HepG2 (cell line): Measurements from ENCODE around the gene DYNC2I2. TPM values are rescaled to one million over a fixed set of nuclear protein-coding genes. Genes with fewer than 3 reads are reported as not detected.
A peak's percentile ranks its signal among the peaks of the same experiment; 100 is the strongest.

Experiments
- BORCS8-MEF2B ChIP-seq: sonication (generic); formaldehyde crosslinking; IDR thresholded peaks from 2 replicates; pipeline ENCODE4 v1.8.0; 2022; ENCODE audit warnings: mild to moderate bottlenecking, missing genetic modification reagents
- CENPX ChIP-seq: sonication (generic); formaldehyde crosslinking; IDR thresholded peaks from 2 replicates; pipeline ENCODE4 v1.9.0; 2021; ENCODE audit warnings: mild to moderate bottlenecking, missing genetic modification reagents, moderate library complexity
- CHD2 ChIP-seq: IDR thresholded peaks from 2 replicates; pipeline ENCODE4 v1.6.1; 2011; ENCODE audit warnings: low read depth, low read length, improper control_type of control experiment
- ELF1 ChIP-seq: sonication (generic); formaldehyde crosslinking; IDR thresholded peaks from 2 replicates; pipeline ENCODE4 v1.4.0; 2020; ENCODE audit warnings: missing genetic modification reagents
- GABPB1 ChIP-seq: IDR thresholded peaks from 2 replicates; pipeline ENCODE4 v1.6.1; 2016; ENCODE audit warnings: mild to moderate bottlenecking, missing genetic modification reagents, moderate library complexity, missing compliant biosample characterization
- GMEB1 ChIP-seq: sonication (generic); formaldehyde crosslinking; IDR thresholded peaks from 2 replicates; pipeline ENCODE4 v1.5.1; 2020; ENCODE audit warnings: missing genetic modification reagents, mild to moderate bottlenecking, borderline replicate concordance
- MAFK ChIP-seq, 2 experiments: IDR thresholded peaks in 1 of 2; conservative IDR thresholded peaks in 1 of 2; 2 replicates each; pipeline ENCODE4 v1.6.1; 2011; ENCODE audit warnings: improper control_type of control experiment in 2 of 2, low read length in 2 of 2
- MYC ChIP-seq: sonication (generic); formaldehyde crosslinking; IDR thresholded peaks from 2 replicates; pipeline ENCODE4 v1.9.0; 2021; ENCODE audit warnings: missing genetic modification reagents, borderline replicate concordance
- NBN ChIP-seq: fragments of 450-650 bp; conservative IDR thresholded peaks from 2 replicates; pipeline ENCODE4 v1.6.1; 2017
- NPAS2 ChIP-seq: sonication (generic); formaldehyde crosslinking; IDR thresholded peaks from 2 replicates; pipeline ENCODE4 v1.8.0; 2022; ENCODE audit warnings: mild to moderate bottlenecking, missing genetic modification reagents, borderline replicate concordance
- POLR2A ChIP-seq, 2 experiments: IDR thresholded peaks; 2 replicates each; pipeline ENCODE4 v1.6.1; 2011; ENCODE audit warnings: low read depth in 2 of 2, low read length in 2 of 2, mild to moderate bottlenecking in 1 of 2, moderate library complexity in 1 of 2; ENCODE audit not compliant: insufficient read depth in 1 of 2
- SP2 ChIP-seq: sonication (generic); formaldehyde crosslinking; IDR thresholded peaks from 2 replicates; pipeline ENCODE4 v1.5.1; 2020; ENCODE audit warnings: mild to moderate bottlenecking, missing genetic modification reagents
- ZNF224 ChIP-seq: sonication (generic); formaldehyde crosslinking; IDR thresholded peaks from 2 replicates; pipeline ENCODE4 v1.5.0; 2020; ENCODE audit warnings: mild to moderate bottlenecking, missing genetic modification reagents
- ZNF609 ChIP-seq: sonication (generic); formaldehyde crosslinking; IDR thresholded peaks from 2 replicates; pipeline ENCODE4 v1.4.0; 2020; ENCODE audit warnings: mild to moderate bottlenecking, missing genetic modification reagents, borderline replicate concordance
- polyA plus RNA-seq, 8 experiments: library from polyadenylated mRNA; depleted of rRNA in 3 of 8; stranded (reverse) in 7 of 8; unstranded in 1 of 8; fragments of >200 nt; fragmentation: Illumina TruSeq in 4 of 8; extraction: Trizol in 4 of 8; gene quantifications; 2 replicates each; pipeline versions ENCODE4 v1.2.1 to v1.2.3, GENCODE V29; 2011 to 2016; ENCODE audit warnings: low read depth in 4 of 8, missing spikeins in 1 of 8, mixed read lengths in 1 of 8; ENCODE audit not compliant: insufficient read depth in 1 of 8
- total RNA-seq, 5 experiments: library from RNA; depleted of rRNA; stranded (reverse); fragments of >200 nt; fragmentation: Illumina TruSeq; extraction: Trizol; gene quantifications; 2 replicates each; pipeline ENCODE4 v1.2.3, GENCODE V29; 2016; ENCODE audit warnings: low read depth in 1 of 5
- TF ChIP-seq, protein P1 (sequence below): sonication (generic); formaldehyde crosslinking; IDR thresholded peaks from 2 replicates; pipeline ENCODE4 v1.8.1; 2023; ENCODE audit warnings: mild to moderate bottlenecking, moderate library complexity, missing genetic modification reagents
- TF ChIP-seq, protein P2 (sequence below), 2 experiments: sonication (generic) in 1 of 2; formaldehyde crosslinking in 1 of 2; IDR thresholded peaks; 2 replicates each; pipeline versions ENCODE4 v1.4.0 to v1.6.1; 2018 to 2020; ENCODE audit warnings: missing genetic modification reagents in 2 of 2, borderline replicate concordance in 1 of 2, low read depth in 1 of 2, mild to moderate bottlenecking in 1 of 2, missing biosample characterization in 1 of 2
- TF ChIP-seq, protein P3 (sequence below): IDR thresholded peaks from 2 replicates; pipeline ENCODE4 v1.6.1; 2016; ENCODE audit warnings: missing compliant biosample characterization, missing genetic modification reagents, borderline replicate concordance

Gene DYNC2I2
- total and polyA plus RNA-seq, 2 of the 13 experiments (the other 11 are each of a cell fraction or from before 2014, with no cell fraction given) = 13.7 to 40.2 TPM

DNA sequence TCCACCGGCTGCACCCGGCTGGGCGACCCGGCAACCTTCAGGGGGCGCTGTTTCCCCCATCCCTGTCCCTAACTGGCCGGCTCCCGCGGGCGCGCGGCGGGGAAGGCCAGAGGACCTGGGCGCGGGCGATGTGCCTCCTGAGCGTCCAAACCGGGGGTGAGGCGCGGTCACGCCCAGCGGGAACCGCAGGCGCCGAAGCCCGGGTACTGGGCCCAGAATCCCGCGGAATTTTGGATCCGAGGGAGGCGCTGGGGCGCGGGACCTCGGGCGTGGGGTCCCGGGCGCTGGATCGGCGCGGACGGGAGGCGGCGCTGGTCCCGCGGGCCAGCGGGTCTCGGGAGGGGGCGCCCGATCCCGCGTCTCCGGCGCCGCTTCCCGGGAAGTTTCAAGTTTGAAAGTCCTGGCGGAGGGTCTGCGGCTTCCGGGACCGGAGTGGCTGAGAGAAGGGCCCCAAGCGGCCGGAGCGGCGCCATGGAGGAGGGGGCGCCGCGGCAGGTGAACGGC, 45.9 kb upstream of the DYNC2I2 start, which contains the start of gene PKN3 (continued):
- TF ChIP-seq ZNF609 (CRISPR knock-in tag) = no peak
- TF ChIP-seq, protein P1, sequence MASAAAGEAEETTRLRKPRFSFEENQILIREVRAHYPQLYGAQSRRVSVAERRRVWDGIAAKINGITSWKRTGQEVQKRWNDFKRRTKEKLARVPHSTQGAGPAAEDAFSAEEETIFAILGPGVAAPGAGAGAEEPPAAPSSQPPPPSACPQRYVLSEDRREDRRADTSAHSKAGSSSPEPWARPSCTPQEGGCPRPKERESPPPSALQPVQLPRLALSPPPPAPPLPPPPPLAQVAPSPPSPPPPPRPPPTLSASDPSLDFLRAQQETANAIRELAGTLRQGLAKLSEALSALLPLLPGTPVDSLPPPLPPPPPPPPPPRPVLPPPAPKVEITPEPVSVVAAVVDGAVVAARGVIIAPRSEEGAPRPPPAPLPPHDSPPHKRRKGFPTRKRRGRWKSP (CRISPR knock-in tag) = peak; percentile 75
- TF ChIP-seq, protein P2, sequence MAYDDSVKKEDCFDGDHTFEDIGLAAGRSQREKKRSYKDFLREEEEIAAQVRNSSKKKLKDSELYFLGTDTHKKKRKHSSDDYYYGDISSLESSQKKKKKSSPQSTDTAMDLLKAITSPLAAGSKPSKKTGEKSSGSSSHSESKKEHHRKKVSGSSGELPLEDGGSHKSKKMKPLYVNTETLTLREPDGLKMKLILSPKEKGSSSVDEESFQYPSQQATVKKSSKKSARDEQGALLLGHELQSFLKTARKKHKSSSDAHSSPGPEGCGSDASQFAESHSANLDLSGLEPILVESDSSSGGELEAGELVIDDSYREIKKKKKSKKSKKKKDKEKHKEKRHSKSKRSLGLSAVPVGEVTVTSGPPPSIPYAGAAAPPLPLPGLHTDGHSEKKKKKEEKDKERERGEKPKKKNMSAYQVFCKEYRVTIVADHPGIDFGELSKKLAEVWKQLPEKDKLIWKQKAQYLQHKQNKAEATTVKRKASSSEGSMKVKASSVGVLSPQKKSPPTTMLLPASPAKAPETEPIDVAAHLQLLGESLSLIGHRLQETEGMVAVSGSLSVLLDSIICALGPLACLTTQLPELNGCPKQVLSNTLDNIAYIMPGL (CRISPR knock-in tag; IDR thresholded peaks at IDR 0.05; ENCODE audit: borderline replicate concordance in 1 of 2, low read depth in 1 of 2) = peak; percentile 97 to 99
- TF ChIP-seq CHD2 = peak; percentile 62
- 0 out of 2 replicates have a peak, but pooled peaks have one; percentile 32 for TF ChIP-seq SP2
- peak; percentile 82 for TF ChIP-seq GABPB1
- TF ChIP-seq POLR2A (IDR thresholded peaks at IDR 0.05; ENCODE audit: insufficient read depth in 1 of 2, low read depth in 2 of 2, low read length in 2 of 2) = peak in 1 of 2 experiments; percentile 43; a peak in 1 of 4 replicates
- no peak for TF ChIP-seq CENPX (CRISPR knock-in tag)
- no peak for TF ChIP-seq NBN
- TF ChIP-seq ELF1 = peak; percentile 68
- TF ChIP-seq ZNF224 (CRISPR knock-in tag) = no peak; the same call in 1 of the 2 replicates
- no peak for TF ChIP-seq NPAS2 (CRISPR knock-in tag)
- peak; percentile 54; the same call in 1 of the 2 replicates for TF ChIP-seq BORCS8-MEF2B (CRISPR knock-in tag)
- TF ChIP-seq MAFK (conservative IDR thresholded peaks at IDR 0.05 in 1 of 2, IDR thresholded peaks at IDR 0.05 in 1 of 2; ENCODE audit: low read length in 2 of 2) = no peak
- TF ChIP-seq GMEB1 (CRISPR knock-in tag) = peak; percentile 18; the same call in 1 of the 2 replicates
- TF ChIP-seq, protein P3, sequence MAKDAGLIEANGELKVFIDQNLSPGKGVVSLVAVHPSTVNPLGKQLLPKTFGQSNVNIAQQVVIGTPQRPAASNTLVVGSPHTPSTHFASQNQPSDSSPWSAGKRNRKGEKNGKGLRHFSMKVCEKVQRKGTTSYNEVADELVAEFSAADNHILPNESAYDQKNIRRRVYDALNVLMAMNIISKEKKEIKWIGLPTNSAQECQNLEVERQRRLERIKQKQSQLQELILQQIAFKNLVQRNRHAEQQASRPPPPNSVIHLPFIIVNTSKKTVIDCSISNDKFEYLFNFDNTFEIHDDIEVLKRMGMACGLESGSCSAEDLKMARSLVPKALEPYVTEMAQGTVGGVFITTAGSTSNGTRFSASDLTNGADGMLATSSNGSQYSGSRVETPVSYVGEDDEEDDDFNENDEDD = peak; percentile 80; the same call in 1 of the 2 replicates
- TF ChIP-seq MYC (CRISPR knock-in tag) = peak; percentile 53; the same call in 1 of the 2 replicates
